K562 (cell line): ENCODE results near the gene MGRN1. TPM values are rescaled to one million over a fixed set of nuclear protein-coding genes. Genes with fewer than 3 reads are reported as not detected.

Source experiments
- BHLHE40 ChIP-seq: IDR thresholded peaks from 2 replicates; pipeline ENCODE4 v1.6.1; 2011; ENCODE audit warnings: low read length, improper control_type of control experiment
- CHD4 ChIP-seq: fragments of 200-600 bp; sonication (generic); IDR thresholded peaks from 3 replicates; pipeline ENCODE4 v1.6.1; 2012; ENCODE audit warnings: low read depth, mild to moderate bottlenecking, mixed read lengths, low read length, inconsistent platforms; ENCODE audit not compliant: insufficient read depth, insufficient replicate concordance, poor library complexity, severe bottlenecking
- GTF2F1 ChIP-seq: IDR thresholded peaks from 2 replicates; pipeline ENCODE4 v1.6.1; 2011; ENCODE audit warnings: low read depth, low read length, improper control_type of control experiment
- HCFC1 ChIP-seq: IDR thresholded peaks from 2 replicates; pipeline ENCODE4 v1.6.1; 2012; ENCODE audit warnings: low read depth, low read length, improper control_type of control experiment
- JUND ChIP-seq, 2 experiments: IDR thresholded peaks; 2 replicates in 1 of 2; 3 replicates in 1 of 2; pipeline ENCODE4 v1.6.1; 2011; ENCODE audit warnings: borderline replicate concordance in 2 of 2, low read depth in 2 of 2, low read length in 2 of 2, improper control_type of control experiment in 1 of 2, missing biosample characterization in 1 of 2, missing genetic modification characterization in 1 of 2, missing genetic modification reagents in 1 of 2
- KLF10 ChIP-seq: fragments of 250-450 bp; sonication (Bioruptor Pico); IDR thresholded peaks from 2 replicates; pipeline ENCODE4 v1.6.1; 2021; ENCODE audit warnings: matching md5 sums
- LCOR ChIP-seq: sonication (generic); formaldehyde crosslinking; IDR thresholded peaks from 2 replicates; pipeline ENCODE4 v1.8.0; 2022; ENCODE audit warnings: mild to moderate bottlenecking, missing genetic modification reagents
- NCOA6 ChIP-seq: fragments of 450-650 bp; IDR thresholded peaks from 2 replicates; pipeline ENCODE4 v1.6.1; 2017; ENCODE audit warnings: mild to moderate bottlenecking
- NRF1 ChIP-seq, 2 experiments: fragments of 450-650 bp; IDR thresholded peaks in 1 of 2; conservative IDR thresholded peaks in 1 of 2; 2 replicates each; pipeline ENCODE4 v1.6.1; 2014; ENCODE audit warnings: mild to moderate bottlenecking in 2 of 2
- PHF21A ChIP-seq: fragments of 450-650 bp; IDR thresholded peaks from 2 replicates; pipeline ENCODE4 v1.6.1; 2017; ENCODE audit warnings: low read depth, borderline replicate concordance
- RFX7 ChIP-seq: fragments of 250-450 bp; sonication (Bioruptor Pico); IDR thresholded peaks from 2 replicates; pipeline ENCODE4 v1.5.1; 2021; ENCODE audit warnings: mild to moderate bottlenecking
- TAL1 ChIP-seq: fragments of 450-650 bp; IDR thresholded peaks from 2 replicates; pipeline ENCODE4 v1.6.1; 2016; ENCODE audit warnings: mild to moderate bottlenecking
- ZFX ChIP-seq: sonication (generic); formaldehyde crosslinking; IDR thresholded peaks from 2 replicates; pipeline ENCODE4 v1.8.0; 2022; ENCODE audit warnings: mild to moderate bottlenecking, missing genetic modification reagents, moderate library complexity
- ZNF146 ChIP-seq: IDR thresholded peaks from one replicate; pipeline ENCODE4 v1.6.1; 2018; ENCODE audit warnings: missing compliant biosample characterization; ENCODE audit not compliant: unreplicated experiment
- ZNF589 ChIP-seq: fragments of 200-800 bp; sonication (Bioruptor generic); IDR thresholded peaks from 2 replicates; pipeline ENCODE4 v1.6.1; 2016; ENCODE audit warnings: low read depth, missing genetic modification characterization, missing compliant biosample characterization
- ZNF707 ChIP-seq: fragments of 250-450 bp; sonication (Bioruptor Pico); conservative IDR thresholded peaks from 2 replicates; pipeline ENCODE4 v1.8.0; 2022; ENCODE audit warnings: inconsistent platforms, mild to moderate bottlenecking, moderate library complexity
- polyA plus RNA-seq, 8 experiments: library from polyadenylated mRNA; depleted of rRNA in 4 of 8; stranded (reverse) in 5 of 8; unstranded in 3 of 8; fragments of >200 nt; fragmentation: Nextera tagmentation in 2 of 8; fragmentation: Illumina TruSeq in 1 of 8; extraction: Ambion mirVana in 2 of 8; extraction: Trizol in 1 of 8; gene quantifications; 2 replicates each; pipeline versions ENCODE4 v1.2.1 to v1.2.3, GENCODE V29; 2011 to 2014; ENCODE audit warnings: inconsistent platforms in 1 of 8, missing spikeins in 1 of 8
- total RNA-seq, 7 experiments: library from RNA; depleted of rRNA in 6 of 7; stranded (reverse); fragments of >200 nt in 6 of 7; fragmentation: Illumina TruSeq in 2 of 7; extraction: Trizol in 2 of 7; gene quantifications; 2 replicates each; pipeline versions ENCODE4 v1.2.1 to v1.2.3, GENCODE V29; 2011 to 2021; ENCODE audit warnings: low replicate concordance in 1 of 7
- TF ChIP-seq, protein P1 (sequence below): fragments of 450-650 bp; formaldehyde crosslinking; IDR thresholded peaks from 2 replicates; pipeline ENCODE4 v1.4.0; 2022; ENCODE audit warnings: missing genetic modification characterization
- TF ChIP-seq, protein P2 (sequence below): fragments of 250-450 bp; sonication (Bioruptor Pico); IDR thresholded peaks from 2 replicates; pipeline ENCODE4 v1.4.0; 2020; ENCODE audit warnings: mild to moderate bottlenecking, moderate library complexity, borderline replicate concordance
- TF ChIP-seq, protein P3 (sequence below): IDR thresholded peaks from 2 replicates; pipeline ENCODE4 v1.6.1; 2012; ENCODE audit warnings: low read depth, low read length, improper control_type of control experiment, borderline replicate concordance
- TF ChIP-seq, protein P4 (sequence below): fragments of 250-450 bp; sonication (Bioruptor Pico); IDR thresholded peaks from 2 replicates; pipeline ENCODE4 v1.8.0; 2022; ENCODE audit warnings: inconsistent platforms, mild to moderate bottlenecking, moderate library complexity, borderline replicate concordance

Gene MGRN1
- total and polyA plus RNA-seq, 9 of the 15 experiments (the other 6 are each of a cell fraction or from before 2014, with no cell fraction given), result 0.15 to 37.9 (median 6.0) TPM

DNA sequence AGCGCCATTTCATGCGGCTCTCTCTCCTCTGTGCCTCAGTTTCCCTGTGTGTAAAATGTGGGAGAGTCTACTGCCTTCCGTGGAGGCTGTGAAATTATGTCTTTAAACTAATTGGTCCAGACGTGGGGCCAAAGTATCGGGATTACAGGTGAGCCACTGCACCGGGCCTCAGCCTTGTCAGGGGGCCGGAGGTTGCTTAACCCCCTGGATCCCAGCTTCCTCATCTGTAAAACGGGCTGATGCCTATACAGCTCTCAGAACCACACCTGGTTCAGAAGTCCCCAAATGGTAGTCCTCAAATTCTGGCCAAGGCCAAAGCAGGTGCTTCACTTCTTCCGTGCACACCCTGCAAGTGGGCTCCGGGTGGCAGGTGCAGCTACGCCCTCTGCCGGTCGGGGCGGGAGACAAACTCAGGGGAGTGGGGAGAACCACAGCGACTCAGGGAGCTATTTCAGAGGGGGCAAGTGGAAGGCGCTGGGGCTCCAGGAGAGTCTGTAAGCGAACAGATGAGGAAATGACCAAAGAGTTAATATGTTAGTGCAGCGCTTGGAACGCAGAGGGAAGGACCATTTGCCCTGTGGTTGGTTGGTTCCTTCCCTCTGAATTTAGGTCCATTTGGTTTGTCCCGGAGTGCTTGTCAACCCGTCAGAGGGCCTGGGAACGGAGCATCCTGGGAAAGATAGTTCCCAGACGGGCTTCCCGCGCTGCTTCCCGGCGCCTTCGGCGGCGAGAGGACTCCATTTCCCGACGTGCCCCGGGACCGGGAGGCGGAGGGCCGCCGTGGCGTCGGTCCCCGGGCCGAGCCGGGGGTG is at the start of gene MGRN1 (continued):
- TF ChIP-seq CHD4 (no peak), GTF2F1 (no peak), JUND (IDR thresholded peaks at IDR 0.05; ENCODE audit: borderline replicate concordance, low read depth, low read length) (peak; percentile 95), JUND (tag; IDR thresholded peaks at IDR 0.05; ENCODE audit: borderline replicate concordance, low read depth, low read length) (no peak), NRF1 (conservative IDR thresholded peaks at IDR 0.05 in 1 of 2, IDR thresholded peaks at IDR 0.05 in 1 of 2) (peak; percentile 58 to 60; a peak in 3 of 4 replicates), RFX7 (CRISPR knock-in tag) (no peak), ZFX (CRISPR knock-in tag) (peak; percentile 65; the same call in 1 of the 2 replicates), BHLHE40 (peak; percentile 87), PHF21A (no peak), ZNF146 (CRISPR knock-in tag) (no peak), TAL1 (no peak), ZNF707 (no peak), HCFC1 (peak; percentile 96), LCOR (CRISPR knock-in tag) (0 out of 2 replicates have a peak, but pooled peaks have one; percentile 20), ZNF589 (CRISPR knock-in tag) (no peak), KLF10 (CRISPR knock-in tag) (no peak), NCOA6 (no peak)
- TF ChIP-seq, protein P1, sequence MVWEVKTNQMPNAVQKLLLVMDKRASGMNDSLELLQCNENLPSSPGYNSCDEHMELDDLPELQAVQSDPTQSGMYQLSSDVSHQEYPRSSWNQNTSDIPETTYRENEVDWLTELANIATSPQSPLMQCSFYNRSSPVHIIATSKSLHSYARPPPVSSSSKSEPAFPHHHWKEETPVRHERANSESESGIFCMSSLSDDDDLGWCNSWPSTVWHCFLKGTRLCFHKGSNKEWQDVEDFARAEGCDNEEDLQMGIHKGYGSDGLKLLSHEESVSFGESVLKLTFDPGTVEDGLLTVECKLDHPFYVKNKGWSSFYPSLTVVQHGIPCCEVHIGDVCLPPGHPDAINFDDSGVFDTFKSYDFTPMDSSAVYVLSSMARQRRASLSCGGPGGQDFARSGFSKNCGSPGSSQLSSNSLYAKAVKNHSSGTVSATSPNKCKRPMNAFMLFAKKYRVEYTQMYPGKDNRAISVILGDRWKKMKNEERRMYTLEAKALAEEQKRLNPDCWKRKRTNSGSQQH, result 0 out of 2 replicates have a peak, but pooled peaks have one; percentile 20
- TF ChIP-seq, protein P2, sequence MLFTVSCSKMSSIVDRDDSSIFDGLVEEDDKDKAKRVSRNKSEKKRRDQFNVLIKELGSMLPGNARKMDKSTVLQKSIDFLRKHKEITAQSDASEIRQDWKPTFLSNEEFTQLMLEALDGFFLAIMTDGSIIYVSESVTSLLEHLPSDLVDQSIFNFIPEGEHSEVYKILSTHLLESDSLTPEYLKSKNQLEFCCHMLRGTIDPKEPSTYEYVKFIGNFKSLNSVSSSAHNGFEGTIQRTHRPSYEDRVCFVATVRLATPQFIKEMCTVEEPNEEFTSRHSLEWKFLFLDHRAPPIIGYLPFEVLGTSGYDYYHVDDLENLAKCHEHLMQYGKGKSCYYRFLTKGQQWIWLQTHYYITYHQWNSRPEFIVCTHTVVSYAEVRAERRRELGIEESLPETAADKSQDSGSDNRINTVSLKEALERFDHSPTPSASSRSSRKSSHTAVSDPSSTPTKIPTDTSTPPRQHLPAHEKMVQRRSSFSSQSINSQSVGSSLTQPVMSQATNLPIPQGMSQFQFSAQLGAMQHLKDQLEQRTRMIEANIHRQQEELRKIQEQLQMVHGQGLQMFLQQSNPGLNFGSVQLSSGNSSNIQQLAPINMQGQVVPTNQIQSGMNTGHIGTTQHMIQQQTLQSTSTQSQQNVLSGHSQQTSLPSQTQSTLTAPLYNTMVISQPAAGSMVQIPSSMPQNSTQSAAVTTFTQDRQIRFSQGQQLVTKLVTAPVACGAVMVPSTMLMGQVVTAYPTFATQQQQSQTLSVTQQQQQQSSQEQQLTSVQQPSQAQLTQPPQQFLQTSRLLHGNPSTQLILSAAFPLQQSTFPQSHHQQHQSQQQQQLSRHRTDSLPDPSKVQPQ (CRISPR knock-in tag), result no peak
- TF ChIP-seq, protein P3, sequence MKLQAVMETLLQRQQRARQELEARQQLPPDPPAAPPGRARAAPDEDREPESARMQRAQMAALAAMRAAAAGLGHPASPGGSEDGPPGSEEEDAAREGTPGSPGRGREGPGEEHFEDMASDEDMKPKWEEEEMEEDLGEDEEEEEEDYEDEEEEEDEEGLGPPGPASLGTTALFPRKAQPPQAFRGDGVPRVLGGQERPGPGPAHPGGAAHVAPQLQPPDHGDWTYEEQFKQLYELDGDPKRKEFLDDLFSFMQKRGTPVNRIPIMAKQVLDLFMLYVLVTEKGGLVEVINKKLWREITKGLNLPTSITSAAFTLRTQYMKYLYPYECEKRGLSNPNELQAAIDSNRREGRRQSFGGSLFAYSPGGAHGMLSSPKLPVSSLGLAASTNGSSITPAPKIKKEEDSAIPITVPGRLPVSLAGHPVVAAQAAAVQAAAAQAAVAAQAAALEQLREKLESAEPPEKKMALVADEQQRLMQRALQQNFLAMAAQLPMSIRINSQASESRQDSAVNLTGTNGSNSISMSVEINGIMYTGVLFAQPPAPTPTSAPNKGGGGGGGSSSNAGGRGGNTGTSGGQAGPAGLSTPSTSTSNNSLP, result no peak
- TF ChIP-seq, protein P4, sequence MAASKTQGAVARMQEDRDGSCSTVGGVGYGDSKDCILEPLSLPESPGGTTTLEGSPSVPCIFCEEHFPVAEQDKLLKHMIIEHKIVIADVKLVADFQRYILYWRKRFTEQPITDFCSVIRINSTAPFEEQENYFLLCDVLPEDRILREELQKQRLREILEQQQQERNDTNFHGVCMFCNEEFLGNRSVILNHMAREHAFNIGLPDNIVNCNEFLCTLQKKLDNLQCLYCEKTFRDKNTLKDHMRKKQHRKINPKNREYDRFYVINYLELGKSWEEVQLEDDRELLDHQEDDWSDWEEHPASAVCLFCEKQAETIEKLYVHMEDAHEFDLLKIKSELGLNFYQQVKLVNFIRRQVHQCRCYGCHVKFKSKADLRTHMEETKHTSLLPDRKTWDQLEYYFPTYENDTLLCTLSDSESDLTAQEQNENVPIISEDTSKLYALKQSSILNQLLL (CRISPR knock-in tag), result no peak
